Stimulated activated CD4-positive, alpha-beta T cell treated with anti-CD3 and anti-CD28 coated beads, Interleukin-1b, Interleukin-23, amount 100 ng/mL, for 1 hour (primary cell): Measurements from ENCODE around the gene NUP98.
"Not testable (repeated sequence)": the region's sequence is repeated elsewhere in the genome, so short reads cannot be mapped to it uniquely, and the experiment has no call there.

Experiments used
- DNase-seq, 2 donors: peaks; one replicate each; pipeline ENCODE4 v3.0.0-alpha.2; 2020; ENCODE audit warnings: low read depth in 2 of 2

NUP98 gene

DNA sequence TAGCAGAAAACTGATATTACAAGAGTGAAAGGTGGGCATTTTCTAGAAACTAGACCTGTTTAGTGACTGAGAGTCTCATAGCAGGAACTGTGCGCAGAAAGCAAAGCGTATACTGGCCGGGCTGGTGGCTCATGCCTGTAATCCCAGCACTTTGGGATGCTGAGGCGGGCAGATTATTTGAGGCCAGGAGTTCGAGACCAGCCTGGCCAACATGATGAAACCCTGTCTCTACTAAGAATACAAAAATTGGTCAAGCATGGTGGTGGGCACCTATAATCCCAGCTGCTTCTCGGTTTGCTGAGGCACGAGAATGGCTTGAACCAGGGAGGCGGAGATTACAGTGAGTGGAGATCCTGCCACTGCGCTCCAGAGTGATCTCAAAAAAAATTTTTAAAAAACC lies 1.8 kb upstream of the NUP98 start:
- no peak for DNase-seq

- DNase-seq: no peak
These were observed 489 bp downstream of the NUP98 start for GRCh38 chr11:3796801-3797328.

DNA sequence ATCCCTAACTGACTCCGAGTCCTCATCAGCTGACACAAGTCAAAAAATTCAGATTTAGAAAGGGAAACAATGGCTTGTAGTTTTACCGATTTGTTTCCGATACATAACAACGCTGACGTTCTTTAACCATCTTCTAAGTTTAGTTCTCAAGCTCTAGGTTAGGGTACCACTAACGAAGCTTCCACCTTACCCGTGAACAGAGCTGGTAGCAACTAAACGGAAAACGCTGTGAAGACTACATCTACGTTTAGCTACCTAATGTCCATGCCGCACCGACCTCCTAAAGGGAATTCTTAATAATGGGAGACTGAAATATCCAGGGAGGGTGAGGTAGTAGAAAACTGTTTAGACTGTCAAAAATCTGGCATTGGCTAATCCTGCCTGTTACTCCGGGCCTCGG lies 1.0 kb downstream of the NUP98 start:
- DNase-seq: no peak

- no peak for DNase-seq
These were observed 1.4 kb downstream of the NUP98 start for GRCh38 chr11:3796002-3796311.

DNA sequence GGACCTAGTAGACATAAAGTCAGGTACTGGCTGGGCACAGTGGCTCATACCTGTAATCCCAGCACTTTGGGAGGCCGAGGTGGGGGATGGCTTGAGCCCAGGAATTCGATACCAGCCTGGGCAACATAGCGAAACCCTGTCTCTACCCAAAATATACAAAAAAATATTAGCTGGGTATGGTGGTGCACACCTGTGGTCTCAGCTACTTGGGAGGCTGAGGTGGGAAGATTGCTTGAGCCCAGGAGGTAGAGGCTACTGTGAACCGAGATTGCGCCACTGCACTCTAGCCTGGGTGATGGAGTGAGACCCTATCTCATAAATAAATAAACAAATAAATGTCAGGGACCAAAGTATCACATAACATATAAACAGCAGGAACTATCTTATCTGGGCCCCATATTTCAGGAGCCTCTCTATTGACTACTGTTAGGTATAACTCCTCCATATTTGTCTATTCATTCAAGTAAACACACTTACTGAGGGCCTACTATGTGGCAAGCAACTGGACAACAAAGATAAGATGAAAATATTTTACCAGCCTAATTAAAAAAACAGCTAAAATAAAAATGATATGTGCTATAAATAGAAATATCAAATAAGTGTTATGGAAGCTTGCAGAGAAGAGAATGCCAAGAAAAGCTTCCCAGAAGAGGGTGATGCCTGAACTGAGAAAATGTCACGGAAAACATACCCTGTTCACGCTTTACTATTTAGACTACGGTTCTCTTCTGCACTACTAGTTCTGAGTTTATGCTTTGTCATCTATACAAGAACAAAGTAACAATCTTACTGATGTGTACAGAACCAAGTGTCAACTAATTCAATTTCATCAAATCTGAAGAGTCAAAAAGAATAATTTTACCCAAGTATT lies 2.0 kb downstream of the NUP98 start:
- no peak for DNase-seq

DNA sequence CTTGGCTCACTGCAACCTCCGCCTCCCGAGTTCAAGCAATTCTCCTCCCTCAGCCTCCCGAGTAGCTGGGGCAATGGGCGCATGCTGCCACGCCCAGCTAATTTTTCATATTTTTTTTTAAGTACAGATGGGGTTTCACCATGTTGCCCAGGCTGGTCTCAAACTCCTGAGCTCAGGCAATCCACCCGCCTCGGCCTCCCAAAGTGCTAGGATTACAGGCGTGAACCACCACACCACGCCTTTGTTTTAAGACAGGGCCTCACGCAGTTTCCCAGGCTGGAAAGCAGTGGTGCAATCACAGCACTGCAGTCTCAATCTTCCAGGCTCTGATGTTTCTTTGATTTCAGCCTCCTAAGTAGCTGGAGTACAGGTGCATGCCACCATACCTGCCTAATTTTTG lies 3.0 kb downstream of the NUP98 start:
- not testable (repeated sequence) for DNase-seq

GRCh38 chr11:3786781-3787428 lies 10.4 kb downstream of the NUP98 start:
- DNase-seq: no peak

DNA sequence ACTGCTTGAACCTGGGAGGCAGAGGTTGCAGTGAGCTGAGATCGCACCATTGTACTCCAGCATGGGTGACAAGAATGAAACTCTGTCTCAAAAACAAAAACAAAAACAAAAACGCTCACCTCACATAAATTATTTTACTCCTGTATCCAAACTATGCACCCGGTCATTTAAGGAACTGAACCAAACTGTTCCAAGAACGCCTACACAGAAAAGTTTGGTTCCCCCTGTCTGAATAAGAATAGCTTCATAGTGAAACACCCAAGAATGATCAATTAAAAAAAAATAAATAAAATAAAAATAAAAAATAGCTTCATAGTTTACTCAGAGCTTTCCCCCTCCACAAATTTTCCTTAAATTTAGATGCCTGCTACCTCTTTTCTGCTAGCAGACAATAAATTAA lies 13.7 kb downstream of the NUP98 start:
- DNase-seq: no peak

DNA sequence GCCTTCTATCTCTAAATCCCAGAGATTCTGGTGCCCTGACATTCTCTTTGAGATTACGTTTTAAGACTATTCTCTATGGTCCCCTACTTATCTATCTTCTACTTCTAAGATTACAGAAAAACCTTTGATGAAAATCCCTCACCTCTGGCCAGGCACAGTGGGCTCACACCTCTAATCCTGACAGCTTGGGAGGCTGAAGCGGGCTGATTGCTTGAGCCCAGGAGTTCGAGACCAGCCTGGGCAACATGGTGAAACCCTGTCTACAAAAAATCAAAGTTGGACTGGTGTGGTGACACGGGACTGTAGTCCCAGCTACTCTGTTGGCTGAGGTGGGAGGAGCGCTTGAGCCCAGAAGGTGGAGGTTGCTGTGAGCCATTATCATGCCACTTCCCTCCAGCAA lies 14.4 kb downstream of the NUP98 start:
- no peak for DNase-seq

- DNase-seq: no peak
These were observed 15.9 kb downstream of the NUP98 start for GRCh38 chr11:3781423-3781822.

GRCh38 chr11:3775736-3776406 lies 21.5 kb downstream of the NUP98 start:
- no peak for DNase-seq

DNA sequence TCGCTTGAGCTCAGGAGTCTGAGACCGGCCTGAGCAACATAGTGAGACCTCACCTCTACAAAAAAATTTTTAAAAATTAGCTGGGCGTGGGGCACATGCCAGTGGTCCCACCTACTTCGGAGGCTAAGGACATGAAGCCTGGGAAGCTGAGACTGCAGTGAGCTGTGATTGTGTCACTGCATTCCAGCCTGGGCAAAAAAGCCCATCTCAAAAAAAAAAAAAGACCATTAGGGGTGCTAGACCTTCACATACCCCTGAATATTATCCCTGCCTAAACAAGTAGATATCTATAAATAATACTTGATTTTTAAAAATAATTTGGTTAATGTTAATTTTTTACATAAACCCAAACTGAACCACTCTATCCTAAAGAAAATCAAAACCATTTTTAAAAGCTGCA lies 24.2 kb downstream of the NUP98 start:
- DNase-seq: no peak

- DNase-seq: no peak
These were observed 29.8 kb downstream of the NUP98 start for GRCh38 chr11:3767536-3767935.

DNA sequence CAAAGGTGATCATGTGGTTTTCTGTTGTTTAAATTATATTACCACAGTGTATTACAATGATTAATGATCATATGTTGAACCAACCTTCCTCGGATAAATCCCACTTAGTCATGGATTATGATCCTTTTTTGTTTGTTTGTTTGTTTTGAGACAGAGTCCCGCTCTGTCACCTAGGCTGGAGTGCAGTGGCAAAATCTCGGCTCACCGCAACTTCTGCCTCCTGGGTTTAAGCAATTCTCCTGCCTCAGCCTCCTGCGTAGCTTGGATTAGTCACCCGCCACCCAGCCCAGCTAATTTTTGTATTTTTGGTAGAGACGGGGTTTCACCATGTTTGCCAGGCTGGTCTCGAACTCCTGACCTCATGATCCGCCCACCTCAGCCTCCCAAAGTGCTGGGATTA lies 30.5 kb downstream of the NUP98 start:
- not testable (repeated sequence) for DNase-seq

DNA sequence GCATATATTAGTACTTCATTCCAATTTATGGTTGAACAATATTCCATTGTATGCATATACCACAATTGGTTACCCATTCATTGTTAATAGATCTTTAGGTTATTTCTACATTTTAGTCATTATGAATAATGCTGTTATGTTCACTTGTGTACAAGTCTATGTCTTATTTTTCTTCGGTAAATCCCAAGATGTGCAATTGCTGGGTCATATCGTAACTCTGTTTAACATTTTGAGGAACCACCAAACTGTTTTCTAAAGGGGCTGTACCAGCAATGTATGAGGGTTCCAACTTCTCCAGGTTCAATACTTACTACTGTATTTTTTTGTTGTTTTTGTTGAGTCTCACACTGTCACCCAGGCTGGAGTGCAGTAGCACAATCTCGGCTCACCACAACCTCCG lies 33.1 kb downstream of the NUP98 start:
- no peak for DNase-seq

GRCh38 chr11:3755151-3755550 lies 42.2 kb downstream of the NUP98 start:
- no peak for DNase-seq

- DNase-seq: no peak
These were observed 44.2 kb downstream of the NUP98 start for GRCh38 chr11:3753110-3753509.

DNA sequence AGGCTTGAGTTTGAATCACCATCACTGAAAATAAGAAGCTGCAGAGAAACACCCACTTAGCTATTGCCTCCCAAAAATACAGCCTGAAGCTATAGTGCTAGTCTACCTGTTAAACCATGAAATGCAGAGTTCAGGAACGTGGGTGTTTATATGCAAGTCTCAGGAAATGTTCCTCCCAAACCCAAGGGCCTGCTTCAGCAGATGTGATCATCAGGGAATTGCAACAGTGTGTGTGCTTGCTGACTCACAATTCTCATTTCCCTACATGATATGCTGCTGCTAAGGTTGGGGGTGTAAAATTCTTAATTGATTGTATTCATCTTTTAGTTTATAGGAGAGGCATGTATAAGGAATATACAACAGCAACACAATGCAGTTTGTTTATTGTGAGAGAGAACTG lies 49.6 kb downstream of the NUP98 start:
- no peak for DNase-seq

- DNase-seq: no peak
These were observed 52.2 kb downstream of the NUP98 start for GRCh38 chr11:3745161-3745560.

- no peak for DNase-seq
These were observed 58.6 kb downstream of the NUP98 start for GRCh38 chr11:3738723-3739122.

- DNase-seq: no peak
These were observed 59.1 kb downstream of the NUP98 start for GRCh38 chr11:3738241-3738640.

GRCh38 chr11:3737386-3737933 lies 59.9 kb downstream of the NUP98 start:
- DNase-seq: no peak
